ENCODE results near the gene EDRF1. TPM values are rescaled to one million over a fixed set of nuclear protein-coding genes. Genes with fewer than 3 reads are reported as not detected.

EDRF1 gene
- total and polyA plus RNA-seq, 10 of the 15 experiments (the other 5 are each of a cell fraction or from before 2014, with no cell fraction given) = 16.8 to 99.7 (median 42.9) TPM

DNA sequence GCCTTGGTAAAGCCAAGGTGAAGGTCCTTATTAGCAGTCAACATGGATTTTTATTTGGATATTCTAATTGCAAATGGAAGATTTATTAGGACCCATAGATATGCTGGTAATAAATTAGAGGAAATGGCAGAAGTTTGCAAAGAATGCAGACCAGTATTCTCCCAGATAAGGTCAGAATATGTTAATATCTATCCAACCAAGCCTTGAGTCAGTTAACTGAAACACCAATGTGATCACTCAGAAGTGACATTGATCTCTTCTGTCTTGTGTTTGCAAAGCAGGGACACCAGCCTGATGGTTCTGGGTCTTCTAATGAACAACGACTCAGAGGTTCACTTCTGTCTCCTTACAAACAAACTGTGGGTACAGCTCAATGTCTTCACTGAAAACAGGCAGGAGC is 82.1 kb downstream of the EDRF1 start:
- CTCF ChIA-PET = interaction anchor here (1.2 kb wide), 1 partner anchor 190 kb away, joined by 3 read pairs; no protein-coding TSS in a partner anchor
- FAIRE-seq (no peak), ATAC-seq (no peak), DNase-seq (ENCODE audit: low read depth, low spot score) (no peak)
- RAD21 ChIA-PET (ENCODE audit: unreplicated experiment) = no interaction called here
- 100% methylated on average over 1 of the region's 1 CpG for WGBS (ENCODE audit: insufficient coverage, insufficient replicate concordance, low lambda C conversion rate, missing lambda C conversion rate)
- Histone ChIP-seq H3K9ac (ENCODE audit: control insufficient read depth, insufficient read depth, low read length) (no peak overlapping the region), H4K20me1 (ENCODE audit: control insufficient read depth, insufficient read depth) (no peaks in the 10 kb centered on the region), H3K9me3 (replicated peaks; ENCODE audit: control insufficient read depth, insufficient read depth, low read length) (no peaks in the 10 kb centered on the region), H3K36me3 (ENCODE audit: control insufficient read depth in 2 of 2, insufficient read depth in 2 of 2, low read length in 1 of 2) (peaks cover 3 to 15% of the 10 kb centered on the region in 2 experiments), H3K27ac (ENCODE audit: control insufficient read depth, insufficient read depth) (no peak overlapping the region), H3K4me1 (ENCODE audit: control insufficient read depth, insufficient read depth, low read length) (no peaks in the 10 kb centered on the region), H3K27me3 (replicated peaks in 1 of 2; ENCODE audit: control insufficient read depth in 2 of 2, insufficient read depth in 2 of 2, low read length in 1 of 2) (no peaks in the 10 kb centered on the region), H3K4me2 (ENCODE audit: control insufficient read depth, insufficient read depth) (no peak overlapping the region), H2AFZ (ENCODE audit: control insufficient read depth, low read depth, low read length) (no peak overlapping the region), H3K4me3 (no peak overlapping the region), H3K79me2 (ENCODE audit: control insufficient read depth, insufficient read depth, low read length) (no peaks in the 10 kb centered on the region)
- POLR2A ChIA-PET = no interaction called here
- intact Hi-C loops (cut with micrococcal nuclease; ENCODE audit: unreplicated experiment) (no loop called here), in situ Hi-C loops (cut with MboI) (no loop called here)
- no TSS peak for BruUV-seq (replicated peaks)
- TF ChIP-seq PAX5 (IDR thresholded peaks at IDR 0.05; ENCODE audit: borderline replicate concordance, low read depth, low read length) = no peak
- no peak for TF ChIP-seq CBX5 (IDR thresholded peaks at IDR 0.05; ENCODE audit: low read depth)
- TF ChIP-seq ESRRA (IDR thresholded peaks at IDR 0.05; ENCODE audit: low read length) = no peak
- TF ChIP-seq JUND (IDR thresholded peaks at IDR 0.05; ENCODE audit: low read depth, low read length) = no peak
- no peak for TF ChIP-seq NFIC (IDR thresholded peaks at IDR 0.05; ENCODE audit: low read depth, low read length)
- SMC1A ChIA-PET (ENCODE audit: uncharacterized antibody, unreplicated experiment) = interaction anchor here (0.7 to 1.4 kb wide), 2 partner anchors 19 to 37 kb away, joined by 3 read pairs; no protein-coding TSS in a partner anchor

DNA sequence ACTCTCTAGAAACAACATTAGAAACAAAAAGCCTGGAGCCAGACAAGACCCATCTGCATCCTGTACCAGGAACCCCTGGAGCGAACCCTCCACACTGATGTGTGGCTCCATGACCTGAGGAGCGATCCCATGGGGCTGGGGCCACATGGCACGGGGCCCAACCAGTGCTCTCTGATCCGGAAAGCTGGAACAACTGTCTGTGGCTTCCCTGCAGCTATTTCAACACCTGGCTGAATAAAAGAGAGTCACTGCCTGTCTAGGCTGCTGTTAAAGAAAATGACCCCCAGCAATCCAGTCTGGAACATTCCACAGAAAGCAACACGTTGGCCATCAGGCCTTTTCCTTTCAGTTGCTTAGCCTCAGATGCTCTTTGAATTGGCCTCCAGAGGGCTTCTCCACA is 82.6 kb downstream of the EDRF1 start:
- FAIRE-seq (no peak), DNase-seq (ENCODE audit: low read depth, low spot score) (no peak), ATAC-seq (no peak)
- Histone ChIP-seq H3K27ac (ENCODE audit: control insufficient read depth, insufficient read depth) (no peak overlapping the region), H3K4me2 (ENCODE audit: control insufficient read depth, insufficient read depth) (no peak overlapping the region), H3K27me3 (replicated peaks in 1 of 2; ENCODE audit: control insufficient read depth in 2 of 2, insufficient read depth in 2 of 2, low read length in 1 of 2) (no peaks in the 10 kb centered on the region), H2AFZ (ENCODE audit: control insufficient read depth, low read depth, low read length) (no peak overlapping the region), H3K4me3 (no peak overlapping the region), H3K36me3 (ENCODE audit: control insufficient read depth in 2 of 2, insufficient read depth in 2 of 2, low read length in 1 of 2) (peaks cover 3 to 14% of the 10 kb centered on the region in 2 experiments), H3K4me1 (ENCODE audit: control insufficient read depth, insufficient read depth, low read length) (no peaks in the 10 kb centered on the region), H4K20me1 (ENCODE audit: control insufficient read depth, insufficient read depth) (no peaks in the 10 kb centered on the region), H3K79me2 (ENCODE audit: control insufficient read depth, insufficient read depth, low read length) (no peaks in the 10 kb centered on the region), H3K9me3 (replicated peaks; ENCODE audit: control insufficient read depth, insufficient read depth, low read length) (no peaks in the 10 kb centered on the region), H3K9ac (ENCODE audit: control insufficient read depth, insufficient read depth, low read length) (no peak overlapping the region)
- CTCF ChIA-PET = no interaction called here
- in situ Hi-C loops (cut with MboI) = no loop called here
- BruUV-seq (replicated peaks) = no TSS peak
- SMC1A ChIA-PET (ENCODE audit: uncharacterized antibody, unreplicated experiment) = no interaction called here
- 97% methylated on average over 5 of the region's 5 CpGs for WGBS (ENCODE audit: insufficient coverage, insufficient replicate concordance, low lambda C conversion rate, missing lambda C conversion rate)
- POLR2A ChIA-PET = interaction anchor here (0.6 kb wide), 1 partner anchor 11 kb away, joined by 7 read pairs; no protein-coding TSS in a partner anchor
- intact Hi-C loops (cut with micrococcal nuclease; ENCODE audit: unreplicated experiment) = no loop called here
- RAD21 ChIA-PET (ENCODE audit: unreplicated experiment) = no interaction called here
- no peak for TF ChIP-seq BACH1 (IDR thresholded peaks at IDR 0.05; ENCODE audit: borderline replicate concordance)
- TF ChIP-seq MEF2B (IDR thresholded peaks at IDR 0.05; ENCODE audit: partially characterized antibody, poor library complexity, severe bottlenecking) = no peak
- TF ChIP-seq SP1 (IDR thresholded peaks at IDR 0.05; ENCODE audit: low read depth, low read length) = no peak
- TF ChIP-seq, protein P1, sequence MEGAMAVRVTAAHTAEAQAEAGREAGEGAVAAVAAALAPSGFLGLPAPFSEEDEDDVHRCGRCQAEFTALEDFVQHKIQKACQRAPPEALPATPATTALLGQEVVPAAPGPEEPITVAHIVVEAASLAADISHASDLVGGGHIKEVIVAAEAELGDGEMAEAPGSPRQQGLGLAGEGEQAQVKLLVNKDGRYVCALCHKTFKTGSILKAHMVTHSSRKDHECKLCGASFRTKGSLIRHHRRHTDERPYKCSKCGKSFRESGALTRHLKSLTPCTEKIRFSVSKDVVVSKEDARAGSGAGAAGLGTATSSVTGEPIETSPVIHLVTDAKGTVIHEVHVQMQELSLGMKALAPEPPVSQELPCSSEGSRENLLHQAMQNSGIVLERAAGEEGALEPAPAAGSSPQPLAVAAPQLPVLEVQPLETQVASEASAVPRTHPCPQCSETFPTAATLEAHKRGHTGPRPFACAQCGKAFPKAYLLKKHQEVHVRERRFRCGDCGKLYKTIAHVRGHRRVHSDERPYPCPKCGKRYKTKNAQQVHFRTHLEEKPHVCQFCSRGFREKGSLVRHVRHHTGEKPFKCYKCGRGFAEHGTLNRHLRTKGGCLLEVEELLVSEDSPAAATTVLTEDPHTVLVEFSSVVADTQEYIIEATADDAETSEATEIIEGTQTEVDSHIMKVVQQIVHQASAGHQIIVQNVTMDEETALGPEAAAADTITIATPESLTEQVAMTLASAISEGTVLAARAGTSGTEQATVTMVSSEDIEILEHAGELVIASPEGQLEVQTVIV (IDR thresholded peaks at IDR 0.05; ENCODE audit: borderline replicate concordance, partially characterized antibody) = no peak
- TF ChIP-seq, protein P2, sequence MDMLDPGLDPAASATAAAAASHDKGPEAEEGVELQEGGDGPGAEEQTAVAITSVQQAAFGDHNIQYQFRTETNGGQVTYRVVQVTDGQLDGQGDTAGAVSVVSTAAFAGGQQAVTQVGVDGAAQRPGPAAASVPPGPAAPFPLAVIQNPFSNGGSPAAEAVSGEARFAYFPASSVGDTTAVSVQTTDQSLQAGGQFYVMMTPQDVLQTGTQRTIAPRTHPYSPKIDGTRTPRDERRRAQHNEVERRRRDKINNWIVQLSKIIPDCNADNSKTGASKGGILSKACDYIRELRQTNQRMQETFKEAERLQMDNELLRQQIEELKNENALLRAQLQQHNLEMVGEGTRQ (IDR thresholded peaks at IDR 0.05; ENCODE audit: borderline replicate concordance, low read depth, low read length) = no peak

Measured in GM12878 (cell line).